ENCODE measurements around the gene GZMM. TPM values are rescaled to one million over a fixed set of nuclear protein-coding genes. Genes with fewer than 3 reads are reported as not detected.

GZMM gene
- total and polyA plus RNA-seq, 2 of the 13 experiments (the other 11 are each of a cell fraction or from before 2014, with no cell fraction given): 0.07 TPM; not detected in 1

- Histone ChIP-seq H3K4me1 (ENCODE audit: insufficient read depth, low read length) (peaks cover 16% of the 10 kb centered on the region), H3K9me3 (ENCODE audit: low read length) (no peaks in the 10 kb centered on the region), H3K79me2 (ENCODE audit: insufficient read depth, low read length) (peaks cover 54% of the 10 kb centered on the region), H3K9ac (ENCODE audit: insufficient read depth, low read depth, low read length) (no peak overlapping the region), H3K4me3 (replicated peaks in 1 of 3; ENCODE audit: insufficient read depth in 1 of 3, low read depth in 2 of 3, low read length in 3 of 3) (no peak overlapping the region), H3K36me3 (replicated peaks in 1 of 2; ENCODE audit: control insufficient read depth in 1 of 2, insufficient read depth in 2 of 2, low read length in 2 of 2) (peaks cover 35 to 39% of the 10 kb centered on the region in 2 experiments; a peak in 4 of 5 replicates), H3K27ac (ENCODE audit: extremely low read length, insufficient read depth, low read length) (no peak overlapping the region), H4K20me1 (ENCODE audit: insufficient read depth, low read length) (peaks cover 88% of the 10 kb centered on the region), H3K4me2 (ENCODE audit: low read depth, low read length) (no peak overlapping the region), H2AFZ (ENCODE audit: low read length) (no peak overlapping the region), H3K27me3 (ENCODE audit: control insufficient read depth in 1 of 2, insufficient read depth in 2 of 2, low read length in 2 of 2) (no peaks in the 10 kb centered on the region)
- TF ChIP-seq AGO2 (optimal IDR thresholded peaks at IDR 0.05; ENCODE audit: low read depth, low read length) (peak; percentile 8), ZNF138 (CRISPR knock-in tag; IDR thresholded peaks at IDR 0.05; ENCODE audit: low read depth) (no peak), ETV5 (CRISPR knock-in tag; IDR thresholded peaks at IDR 0.05; ENCODE audit: borderline replicate concordance) (no peak), AKAP8 (CRISPR knock-in tag; IDR thresholded peaks at IDR 0.05) (peak; percentile 4)
- in situ Hi-C loops (cut with HindIII; ENCODE audit: extremely low pct_ligation_motif_present, low pct_unique_long_range_greater_than_20kb): no loop called here
- intact Hi-C loops (cut with micrococcal nuclease; ENCODE audit: unreplicated experiment): no loop called here
- CTCF ChIA-PET (ENCODE audit: low intra/inter-chr PET ratio, low total read pairs): no interaction called here
- ATAC-seq (no peak), DNase-seq (ENCODE audit: low spot score) (no peak), FAIRE-seq (no peak)
- 95% methylated on average over 14 of the region's 46 CpGs for WGBS (ENCODE audit: low lambda C conversion rate)
- BruUV-seq (replicated peaks): no TSS peak
- POLR2A ChIA-PET: no interaction called here
These were observed 35.4 kb downstream of the GZMM start for GRCh38 chr19:579111-579841.

- Histone ChIP-seq H3K4me1 (ENCODE audit: insufficient read depth, low read length) (peaks cover 16% of the 10 kb centered on the region), H3K4me2 (ENCODE audit: low read depth, low read length) (no peak overlapping the region), H3K27ac (ENCODE audit: extremely low read length, insufficient read depth, low read length) (no peak overlapping the region), H2AFZ (ENCODE audit: low read length) (no peak overlapping the region), H4K20me1 (ENCODE audit: insufficient read depth, low read length) (peaks cover 85% of the 10 kb centered on the region), H3K4me3 (replicated peaks in 1 of 3; ENCODE audit: insufficient read depth in 1 of 3, low read depth in 2 of 3, low read length in 3 of 3) (no peak overlapping the region), H3K36me3 (replicated peaks in 1 of 2; ENCODE audit: control insufficient read depth in 1 of 2, insufficient read depth in 2 of 2, low read length in 2 of 2) (peaks cover 35 to 39% of the 10 kb centered on the region in 2 experiments; a peak in 4 of 5 replicates), H3K9ac (ENCODE audit: insufficient read depth, low read depth, low read length) (no peak overlapping the region), H3K79me2 (ENCODE audit: insufficient read depth, low read length) (peaks cover 49% of the 10 kb centered on the region), H3K27me3 (ENCODE audit: control insufficient read depth in 1 of 2, insufficient read depth in 2 of 2, low read length in 2 of 2) (no peaks in the 10 kb centered on the region), H3K9me3 (ENCODE audit: low read length) (no peaks in the 10 kb centered on the region)
- TF ChIP-seq ZNF777 (CRISPR knock-in tag; IDR thresholded peaks at IDR 0.05) (no peak), TMF1 (CRISPR knock-in tag; IDR thresholded peaks at IDR 0.05; ENCODE audit: low read depth) (no peak), ZNF800 (CRISPR knock-in tag; IDR thresholded peaks at IDR 0.05) (no peak), POLR2A (IDR thresholded peaks at IDR 0.05; ENCODE audit: insufficient read depth in 1 of 2, low read depth in 2 of 2, low read length in 2 of 2) (peak in 1 of 2 experiments; percentile 34; a peak in 1 of 4 replicates), YEATS2 (CRISPR knock-in tag; IDR thresholded peaks at IDR 0.05; ENCODE audit: borderline replicate concordance) (no peak), SKI (IDR thresholded peaks at IDR 0.05; ENCODE audit: partially characterized antibody) (no peak), AKAP8 (CRISPR knock-in tag; IDR thresholded peaks at IDR 0.05) (0 out of 2 replicates have a peak, but pooled peaks have one; percentile 26), CENPT (CRISPR knock-in tag; IDR thresholded peaks at IDR 0.05; ENCODE audit: low read depth) (no peak), IRX3 (CRISPR knock-in tag; IDR thresholded peaks at IDR 0.05; ENCODE audit: borderline replicate concordance, low read depth) (no peak)
- no peak for ATAC-seq
- 80% methylated on average over 1 of the region's 11 CpGs for WGBS (ENCODE audit: low lambda C conversion rate)
- ChIA-PET CTCF (ENCODE audit: low intra/inter-chr PET ratio, low total read pairs) (no interaction called here), POLR2A (no interaction called here)
- intact Hi-C loops (cut with micrococcal nuclease; ENCODE audit: unreplicated experiment): loop anchor here (10.0 kb wide), 1 partner anchor 85 kb away; the partner anchor contains the start of gene RNF126
- DNase-seq (ENCODE audit: low spot score): no peak
- no TSS peak for BruUV-seq (replicated peaks)
- no peak for FAIRE-seq
- in situ Hi-C loops (cut with HindIII; ENCODE audit: extremely low pct_ligation_motif_present, low pct_unique_long_range_greater_than_20kb): loop anchor here (10.0 kb wide), 1 partner anchor 155 kb away; no protein-coding TSS in a partner anchor
These were observed 35.9 kb downstream of the GZMM start for GRCh38 chr19:579842-580155.

All from HepG2 (cell line).